Activated CD4-positive, alpha-beta T cell treated with anti-CD3 and anti-CD28 coated beads, Interleukin-2, amount 50 U/mL, for 24 hours (primary cell): ENCODE data around the gene SOX5.
"Not testable (repeated sequence)": the region's sequence is repeated elsewhere in the genome, so short reads cannot be mapped to it uniquely, and the experiment has no call there.

Experiments
- DNase-seq, 2 donors: peaks; one replicate each; pipeline ENCODE4 v3.0.0-alpha.2; 2020; ENCODE audit warnings: low read depth in 1 of 2, low spot score in 1 of 2

SOX5 gene

DNA sequence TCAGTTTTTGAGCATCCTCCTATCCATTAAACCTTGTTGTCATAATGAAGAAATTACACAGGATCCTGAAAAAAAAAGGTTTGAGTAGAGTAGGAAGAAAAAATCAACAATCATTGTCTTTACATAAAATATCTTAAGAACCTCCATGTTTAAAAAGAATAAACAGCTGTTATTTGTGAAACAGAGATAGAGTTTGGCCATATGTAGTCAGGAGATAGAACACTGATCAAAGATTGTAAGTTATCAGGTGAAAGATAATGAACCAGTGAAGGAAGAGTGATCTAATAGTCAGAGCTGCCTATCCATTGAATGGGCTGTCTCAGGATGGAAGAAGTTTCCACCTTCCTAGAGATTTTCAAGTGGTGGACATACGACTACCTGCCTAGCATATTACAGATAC, 397.1 kb downstream of the SOX5 start:
- no peak for DNase-seq

- no peak for DNase-seq
Observed at GRCh38 chr12:23550753-23551152, 398.7 kb downstream of the SOX5 start.

DNA sequence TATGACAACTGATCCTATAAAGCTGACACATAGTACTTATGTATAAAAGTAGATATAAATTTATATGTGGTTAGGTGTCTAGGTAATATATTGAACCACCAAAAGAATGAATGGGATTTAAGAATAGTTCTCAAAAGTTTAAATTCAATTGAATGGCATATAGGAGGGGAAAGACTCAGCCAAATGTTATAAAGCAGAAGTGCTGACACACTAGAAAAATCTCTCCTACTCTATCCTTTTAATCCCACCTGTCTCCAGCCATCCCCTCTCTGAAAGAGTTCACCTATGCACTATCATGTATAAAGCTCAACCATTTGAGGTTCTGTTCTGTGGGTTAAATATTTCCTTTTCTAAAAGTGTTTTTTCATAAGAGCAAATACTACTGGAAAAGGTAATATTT, 400.7 kb downstream of the SOX5 start:
- no peak for DNase-seq

DNA sequence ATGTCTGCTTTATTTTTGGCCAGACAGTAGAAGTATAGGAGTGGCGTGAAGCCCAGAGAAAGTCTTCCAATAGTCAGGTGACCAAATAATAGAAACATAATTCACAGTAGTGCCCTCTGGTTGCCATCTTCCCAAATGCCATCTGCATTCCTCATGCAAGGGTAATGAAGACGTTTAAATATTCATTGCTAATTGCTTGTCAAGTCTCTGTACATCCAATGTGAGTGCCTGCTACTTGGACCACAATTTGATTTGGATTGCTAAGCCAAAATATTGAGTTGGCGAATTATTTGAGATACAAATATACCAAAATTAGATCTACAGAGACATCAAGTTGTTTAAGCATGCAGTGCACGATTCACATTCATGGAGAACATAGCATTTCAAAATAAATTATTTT, 402.7 kb downstream of the SOX5 start:
- no peak for DNase-seq

GRCh38 chr12:23543767-23544166, 405.7 kb downstream of the SOX5 start:
- no peak for DNase-seq

DNA sequence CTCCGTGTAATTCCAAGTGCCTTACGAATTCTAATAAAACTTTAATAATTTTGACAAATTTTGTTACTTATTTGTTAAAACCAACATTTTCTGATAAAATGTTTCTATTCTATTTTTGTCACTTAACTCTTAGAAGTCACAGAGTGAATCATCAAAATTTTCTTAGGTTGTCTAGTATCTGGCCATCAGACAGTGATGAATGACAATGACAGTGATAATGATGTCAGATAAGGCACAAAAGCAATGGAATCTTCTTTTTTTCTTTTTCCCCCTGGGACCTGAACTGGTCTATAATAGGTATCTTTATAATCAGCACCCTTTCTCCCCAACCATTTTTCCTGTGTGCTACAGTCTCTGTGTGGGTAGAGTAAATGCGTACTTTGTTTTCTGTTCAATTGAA, 407.3 kb downstream of the SOX5 start:
- no peak for DNase-seq

GRCh38 chr12:23540572-23540971, 408.9 kb downstream of the SOX5 start:
- DNase-seq, result no peak

GRCh38 chr12:23536293-23536692, 413.2 kb downstream of the SOX5 start:
- no peak for DNase-seq

GRCh38 chr12:23535441-23535840, 414.0 kb downstream of the SOX5 start:
- no peak for DNase-seq

DNA sequence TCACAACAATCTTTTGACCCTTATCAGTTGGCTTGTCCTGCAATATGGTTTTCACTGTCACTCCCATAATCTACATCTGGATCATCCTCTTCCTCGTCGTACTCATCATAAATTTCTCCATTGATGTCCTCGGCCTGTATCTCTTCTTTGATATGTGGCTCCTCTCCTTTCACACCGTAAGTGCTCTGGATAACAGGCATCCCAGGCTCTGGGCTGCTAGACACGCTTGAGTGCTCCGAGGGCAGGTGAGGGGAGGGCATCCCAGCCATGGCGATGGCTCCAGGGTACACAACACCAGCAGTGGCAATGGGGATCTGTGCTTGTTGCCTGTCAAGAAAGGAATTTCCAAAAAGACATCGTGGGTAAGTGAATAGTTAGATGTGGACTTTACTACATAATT, 415.3 kb downstream of the SOX5 start:
- no peak for DNase-seq

DNA sequence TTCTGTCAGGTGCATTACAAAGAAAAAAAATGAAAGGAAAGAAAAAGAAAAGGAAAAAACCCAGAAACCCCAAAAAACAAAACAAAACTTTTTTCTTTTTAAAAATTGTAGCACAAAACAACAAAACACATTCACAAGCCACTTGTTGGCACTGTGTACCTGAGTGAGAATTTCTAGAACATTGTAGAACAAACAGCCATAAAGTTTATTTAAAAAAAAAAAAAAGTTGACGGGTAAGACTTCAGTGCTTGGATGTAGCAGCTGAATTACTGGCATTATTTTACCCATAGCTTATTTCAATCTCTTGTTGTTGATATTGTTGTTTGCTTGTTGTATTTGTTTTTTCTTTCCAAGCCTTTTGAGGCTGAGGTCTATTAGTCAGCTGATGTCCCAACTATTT, 415.8 kb downstream of the SOX5 start:
- DNase-seq, result no peak

GRCh38 chr12:23533265-23533664, 416.2 kb downstream of the SOX5 start:
- DNase-seq, result no peak

- no peak for DNase-seq
Observed at GRCh38 chr12:23528316-23528715, 421.2 kb downstream of the SOX5 start.

DNA sequence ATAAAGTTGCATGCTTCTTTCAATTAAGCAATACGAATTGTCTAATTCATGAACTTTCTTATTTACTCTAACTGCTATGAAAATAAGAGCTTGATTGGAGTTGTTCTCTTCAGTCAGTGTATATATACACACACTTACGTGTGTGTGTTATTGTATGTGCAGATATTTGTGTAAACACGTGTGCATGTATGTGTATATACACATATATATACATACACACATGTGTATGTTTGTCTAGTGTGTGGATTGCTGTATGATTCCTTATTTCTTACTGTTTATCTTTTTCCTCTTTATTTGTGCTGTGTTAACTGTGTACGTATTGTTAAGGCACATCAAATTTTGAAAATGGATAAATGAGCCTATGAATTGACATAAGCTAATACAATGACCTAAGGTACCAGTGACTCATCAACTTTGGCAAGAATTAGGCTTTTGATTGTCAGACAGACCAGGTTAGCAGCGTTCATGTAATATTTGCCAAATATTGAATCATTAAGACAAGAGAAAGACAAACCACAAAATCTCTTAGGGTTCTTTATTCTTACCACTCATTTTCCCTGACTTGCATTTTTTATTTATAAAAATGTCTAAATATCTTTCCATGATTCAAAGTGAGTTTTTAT, 423.9 kb downstream of the SOX5 start:
- DNase-seq, result no peak

DNA sequence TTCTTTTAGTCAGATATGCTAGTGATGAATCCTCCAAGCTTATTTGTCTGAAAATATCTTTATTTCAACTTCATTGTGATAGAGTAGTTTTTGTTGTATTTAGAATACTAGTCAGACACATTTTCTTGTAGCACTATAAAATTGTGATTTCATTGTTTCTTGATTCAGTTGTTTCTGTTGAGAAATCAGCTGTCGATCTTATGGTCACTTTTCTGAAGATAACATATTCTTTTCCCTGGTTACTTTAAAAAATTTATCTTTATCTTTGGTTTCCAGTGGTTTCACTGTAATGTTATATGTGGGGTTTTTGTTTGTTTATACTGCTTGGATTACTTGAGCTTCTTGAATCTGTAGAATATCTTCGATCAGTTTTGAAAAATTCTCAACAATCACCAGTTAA, 426.1 kb downstream of the SOX5 start:
- DNase-seq, result no peak

GRCh38 chr12:23519444-23519843, 430.0 kb downstream of the SOX5 start:
- DNase-seq, result not testable (repeated sequence)

- not testable (repeated sequence) for DNase-seq
Observed at GRCh38 chr12:23515785-23516184, 433.7 kb downstream of the SOX5 start.

GRCh38 chr12:23510484-23510883, 439.0 kb downstream of the SOX5 start:
- no peak for DNase-seq

DNA sequence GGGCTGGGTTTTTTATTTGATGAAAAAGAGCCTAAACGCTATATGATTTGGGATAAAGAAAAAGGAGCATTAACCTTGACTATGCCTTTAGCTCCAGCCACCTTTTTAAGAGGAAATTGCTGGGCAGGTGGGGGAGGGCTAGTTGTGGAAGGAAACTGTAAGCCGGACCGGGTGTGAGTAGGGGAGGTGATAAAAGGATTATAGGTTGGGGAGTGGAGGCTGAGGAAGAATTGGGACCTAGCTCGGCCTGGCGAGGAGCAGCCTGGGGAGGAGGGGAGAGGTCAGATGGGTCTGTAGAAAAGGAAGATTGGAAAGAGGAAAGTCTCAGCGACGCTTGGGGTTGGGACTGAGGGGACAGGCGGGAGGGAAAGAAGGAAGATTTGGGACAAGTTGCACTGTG, 439.6 kb downstream of the SOX5 start:
- DNase-seq, result not testable (repeated sequence)

GRCh38 chr12:23507785-23508184, 441.7 kb downstream of the SOX5 start:
- DNase-seq, result not testable (repeated sequence)

- not testable (repeated sequence) for DNase-seq
Observed at GRCh38 chr12:23505736-23506135, 443.7 kb downstream of the SOX5 start.

- DNase-seq, result no peak
Observed at GRCh38 chr12:23504641-23505399, 444.6 kb downstream of the SOX5 start.

- DNase-seq, result no peak
Observed at GRCh38 chr12:23504043-23504442, 445.4 kb downstream of the SOX5 start.
